Measurements from ENCODE around the gene ADAMTS9.

Gene ADAMTS9

GRCh38 chr3:64496786-64497490 is 190.9 kb downstream of the ADAMTS9 start:
- no peak overlapping the region for H3K27ac ChIP-seq (ENCODE audit: low read depth, low read length)

DNA sequence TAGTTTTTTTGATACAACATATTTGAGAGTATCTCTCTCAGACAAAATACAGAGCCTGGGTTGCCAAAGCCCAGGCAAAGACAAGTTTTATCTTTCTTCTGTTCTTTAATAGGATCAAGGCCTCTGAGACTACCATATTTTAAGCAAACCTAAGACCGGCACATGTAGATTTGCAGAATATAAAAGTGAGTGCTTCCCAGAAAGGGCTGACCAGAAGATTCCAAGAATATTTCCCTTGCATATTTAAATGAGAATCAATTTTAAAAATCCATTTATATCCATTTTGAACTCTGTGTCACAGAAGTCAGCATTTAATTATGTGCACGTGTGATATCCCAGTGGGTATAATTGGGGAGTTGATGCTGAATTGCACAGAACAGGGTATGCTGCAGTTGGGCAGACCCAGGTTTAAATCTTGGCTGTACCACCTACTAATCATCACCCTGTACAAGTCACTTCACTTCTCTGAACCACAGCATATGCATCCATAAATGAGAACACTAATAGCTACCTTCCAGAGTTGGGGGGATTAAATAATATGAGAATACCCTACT is 191.9 kb downstream of the ADAMTS9 start:
- H3K27me3 ChIP-seq (ENCODE audit: control insufficient read depth in 1 of 2, insufficient read depth in 2 of 2, low read length in 2 of 2): no peaks in the 10 kb centered on the region
- H3K4me1 ChIP-seq (ENCODE audit: insufficient read depth, low read length): no peaks in the 10 kb centered on the region
- H3K9ac ChIP-seq (ENCODE audit: low read length): no peak overlapping the region
- no peak overlapping the region for H3K27ac ChIP-seq (ENCODE audit: low read depth, low read length)
- H3K9me3 ChIP-seq (ENCODE audit: low read length): no peaks in the 10 kb centered on the region
- H3K36me3 ChIP-seq (ENCODE audit: insufficient read depth, low read length): no peaks in the 10 kb centered on the region
- H3K4me3 ChIP-seq (ENCODE audit: low read depth in 1 of 2, low read length in 2 of 2): no peak overlapping the region

More at GRCh38 chr3:64496786-64497490, 190.9 kb downstream of the ADAMTS9 start:
- Histone ChIP-seq H3K9ac (ENCODE audit: low read length) (no peak overlapping the region), H3K27me3 (ENCODE audit: control insufficient read depth in 1 of 2, insufficient read depth in 2 of 2, low read length in 2 of 2) (no peaks in the 10 kb centered on the region), H3K9me3 (ENCODE audit: low read length) (no peaks in the 10 kb centered on the region), H3K36me3 (ENCODE audit: insufficient read depth, low read length) (no peaks in the 10 kb centered on the region), H3K4me1 (ENCODE audit: insufficient read depth, low read length) (no peaks in the 10 kb centered on the region), H3K4me3 (ENCODE audit: low read depth in 1 of 2, low read length in 2 of 2) (no peak overlapping the region)

- Histone ChIP-seq H3K4me1 (ENCODE audit: insufficient read depth, low read length) (no peaks in the 10 kb centered on the region), H3K36me3 (ENCODE audit: insufficient read depth, low read length) (no peaks in the 10 kb centered on the region), H3K9ac (ENCODE audit: low read length) (no peak overlapping the region), H3K27ac (ENCODE audit: low read depth, low read length) (no peak overlapping the region), H3K27me3 (ENCODE audit: control insufficient read depth in 1 of 2, insufficient read depth in 2 of 2, low read length in 2 of 2) (no peaks in the 10 kb centered on the region), H3K4me3 (ENCODE audit: low read depth in 1 of 2, low read length in 2 of 2) (no peak overlapping the region), H3K9me3 (ENCODE audit: low read length) (no peaks in the 10 kb centered on the region)
These were observed 192.5 kb downstream of the ADAMTS9 start for GRCh38 chr3:64495121-64495780.

DNA sequence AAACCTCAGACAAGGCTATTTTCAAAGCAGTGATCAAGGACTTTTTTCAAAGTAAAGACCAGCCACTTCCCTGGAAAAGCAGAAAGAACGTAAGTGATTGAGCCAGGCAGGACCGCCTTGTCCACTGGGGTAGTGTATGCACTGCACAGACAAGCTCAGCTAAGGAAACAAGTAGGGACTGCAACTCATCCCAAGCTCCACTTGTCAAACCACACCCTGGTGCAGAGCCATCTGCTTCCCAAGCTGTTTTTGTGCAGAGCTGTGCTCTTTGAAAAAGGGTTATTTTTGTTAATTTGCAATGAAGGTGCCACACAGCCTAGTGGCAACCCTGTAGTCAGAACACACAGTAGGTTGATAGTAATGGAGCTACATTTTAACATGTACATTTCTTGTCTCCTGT is 193.3 kb downstream of the ADAMTS9 start:
- H3K27ac ChIP-seq (ENCODE audit: low read depth, low read length): no peak overlapping the region
- no peaks in the 10 kb centered on the region for H3K9me3 ChIP-seq (ENCODE audit: low read length)
- H3K9ac ChIP-seq (ENCODE audit: low read length): no peak overlapping the region
- H3K4me3 ChIP-seq (ENCODE audit: low read depth in 1 of 2, low read length in 2 of 2): no peak overlapping the region
- H3K27me3 ChIP-seq (ENCODE audit: control insufficient read depth in 1 of 2, insufficient read depth in 2 of 2, low read length in 2 of 2): no peaks in the 10 kb centered on the region
- H3K36me3 ChIP-seq (ENCODE audit: insufficient read depth, low read length): no peaks in the 10 kb centered on the region
- H3K4me1 ChIP-seq (ENCODE audit: insufficient read depth, low read length): no peaks in the 10 kb centered on the region

GRCh38 chr3:64493149-64493548 is 194.7 kb downstream of the ADAMTS9 start:
- H3K27ac ChIP-seq (ENCODE audit: low read depth, low read length): no peak overlapping the region
- H3K9me3 ChIP-seq (ENCODE audit: low read length): no peaks in the 10 kb centered on the region
- H3K9ac ChIP-seq (ENCODE audit: low read length): no peak overlapping the region
- H3K4me1 ChIP-seq (ENCODE audit: insufficient read depth, low read length): peaks cover 6% of the 10 kb centered on the region
- H3K27me3 ChIP-seq (ENCODE audit: control insufficient read depth in 1 of 2, insufficient read depth in 2 of 2, low read length in 2 of 2): no peaks in the 10 kb centered on the region
- H3K36me3 ChIP-seq (ENCODE audit: insufficient read depth, low read length): no peaks in the 10 kb centered on the region
- H3K4me3 ChIP-seq (ENCODE audit: low read depth in 1 of 2, low read length in 2 of 2): no peak overlapping the region

- no peak overlapping the region for H3K9ac ChIP-seq (ENCODE audit: low read length)
These were observed 196.0 kb downstream of the ADAMTS9 start for GRCh38 chr3:64491843-64492242.

DNA sequence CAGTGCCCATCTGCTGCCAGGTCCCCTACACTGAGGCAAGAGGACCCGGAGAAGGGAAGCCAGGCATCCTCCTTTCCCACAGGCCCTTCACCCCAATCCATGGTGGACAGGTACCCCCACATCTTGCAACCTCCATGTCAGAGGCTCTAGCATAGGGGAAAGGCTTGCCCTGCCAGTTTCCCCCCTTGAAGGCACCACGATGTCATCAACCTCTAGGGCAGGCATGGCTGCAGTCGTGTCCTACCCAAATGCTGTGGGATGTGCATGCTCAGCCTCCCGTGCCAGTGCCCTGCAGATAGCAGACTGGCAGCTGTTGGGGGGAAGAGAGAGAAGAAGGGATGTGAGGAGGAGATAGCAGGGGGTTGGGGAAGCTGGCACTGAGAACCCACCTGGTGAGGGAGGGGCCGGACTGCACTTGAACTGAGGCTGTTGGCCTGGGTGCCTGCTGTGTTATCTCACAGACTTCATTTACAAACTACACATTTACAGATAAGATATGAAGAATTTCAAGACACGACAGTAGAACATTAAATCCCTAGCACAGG is 197.5 kb downstream of the ADAMTS9 start:
- no peak overlapping the region for H3K9ac ChIP-seq (ENCODE audit: low read length)
- peaks cover 6% of the 10 kb centered on the region for H3K4me1 ChIP-seq (ENCODE audit: insufficient read depth, low read length)
- H3K27me3 ChIP-seq (ENCODE audit: control insufficient read depth in 1 of 2, insufficient read depth in 2 of 2, low read length in 2 of 2): no peaks in the 10 kb centered on the region
- H3K36me3 ChIP-seq (ENCODE audit: insufficient read depth, low read length): no peaks in the 10 kb centered on the region
- no peaks in the 10 kb centered on the region for H3K9me3 ChIP-seq (ENCODE audit: low read length)
- no peak overlapping the region for H3K4me3 ChIP-seq (ENCODE audit: low read depth in 1 of 2, low read length in 2 of 2)
- H3K27ac ChIP-seq (ENCODE audit: low read depth, low read length): no peak overlapping the region

More at GRCh38 chr3:64491843-64492242, 196.0 kb downstream of the ADAMTS9 start:
- H3K4me3 ChIP-seq (ENCODE audit: low read depth in 1 of 2, low read length in 2 of 2): no peak overlapping the region
- H3K36me3 ChIP-seq (ENCODE audit: insufficient read depth, low read length): no peaks in the 10 kb centered on the region
- H3K27me3 ChIP-seq (ENCODE audit: control insufficient read depth in 1 of 2, insufficient read depth in 2 of 2, low read length in 2 of 2): no peaks in the 10 kb centered on the region
- peaks cover 6% of the 10 kb centered on the region for H3K4me1 ChIP-seq (ENCODE audit: insufficient read depth, low read length)
- no peak overlapping the region for H3K27ac ChIP-seq (ENCODE audit: low read depth, low read length)
- H3K9me3 ChIP-seq (ENCODE audit: low read length): no peaks in the 10 kb centered on the region

- Histone ChIP-seq H3K27ac (ENCODE audit: low read depth, low read length) (no peak overlapping the region), H3K27me3 (ENCODE audit: control insufficient read depth in 1 of 2, insufficient read depth in 2 of 2, low read length in 2 of 2) (no peaks in the 10 kb centered on the region), H3K9ac (ENCODE audit: low read length) (no peak overlapping the region), H3K4me3 (ENCODE audit: low read depth in 1 of 2, low read length in 2 of 2) (no peak overlapping the region), H3K36me3 (ENCODE audit: insufficient read depth, low read length) (no peaks in the 10 kb centered on the region), H3K4me1 (ENCODE audit: insufficient read depth, low read length) (peaks cover 7% of the 10 kb centered on the region), H3K9me3 (ENCODE audit: low read length) (no peaks in the 10 kb centered on the region)
These were observed 198.3 kb downstream of the ADAMTS9 start for GRCh38 chr3:64489361-64490044.

GRCh38 chr3:64488939-64489338 is 198.9 kb downstream of the ADAMTS9 start:
- Histone ChIP-seq H3K9ac (ENCODE audit: low read length) (no peak overlapping the region), H3K36me3 (ENCODE audit: insufficient read depth, low read length) (no peaks in the 10 kb centered on the region), H3K27ac (ENCODE audit: low read depth, low read length) (no peak overlapping the region), H3K9me3 (ENCODE audit: low read length) (no peaks in the 10 kb centered on the region), H3K27me3 (ENCODE audit: control insufficient read depth in 1 of 2, insufficient read depth in 2 of 2, low read length in 2 of 2) (no peaks in the 10 kb centered on the region), H3K4me3 (ENCODE audit: low read depth in 1 of 2, low read length in 2 of 2) (no peak overlapping the region), H3K4me1 (ENCODE audit: insufficient read depth, low read length) (peaks cover 12% of the 10 kb centered on the region)

- no peak overlapping the region for H3K27ac ChIP-seq (ENCODE audit: low read depth, low read length)
- no peaks in the 10 kb centered on the region for H3K9me3 ChIP-seq (ENCODE audit: low read length)
- peaks cover 12% of the 10 kb centered on the region for H3K4me1 ChIP-seq (ENCODE audit: insufficient read depth, low read length)
- no peak overlapping the region for H3K9ac ChIP-seq (ENCODE audit: low read length)
- no peaks in the 10 kb centered on the region for H3K27me3 ChIP-seq (ENCODE audit: control insufficient read depth in 1 of 2, insufficient read depth in 2 of 2, low read length in 2 of 2)
- H3K4me3 ChIP-seq (ENCODE audit: low read depth in 1 of 2, low read length in 2 of 2): no peak overlapping the region
- no peaks in the 10 kb centered on the region for H3K36me3 ChIP-seq (ENCODE audit: insufficient read depth, low read length)
These were observed 203.4 kb downstream of the ADAMTS9 start for GRCh38 chr3:64484289-64484992.

DNA sequence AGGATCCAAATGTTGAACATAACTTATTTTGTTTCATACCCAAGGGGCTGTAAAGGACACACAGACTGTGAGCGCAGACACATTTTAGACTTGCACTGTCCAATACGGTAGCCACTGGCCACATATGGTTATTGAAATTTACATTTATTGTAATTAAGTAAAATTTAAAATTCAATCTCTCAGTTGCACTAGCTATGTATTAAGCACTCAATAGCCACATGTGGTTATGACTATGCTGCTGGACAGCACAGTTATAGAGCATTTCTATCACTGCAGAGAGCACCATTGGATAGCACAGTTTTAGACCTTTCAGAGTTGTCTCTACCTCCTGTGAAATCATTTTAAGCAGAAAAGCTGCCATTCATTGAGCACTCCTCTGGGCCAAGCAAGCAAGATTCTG is 204.3 kb downstream of the ADAMTS9 start:
- H3K9ac ChIP-seq (ENCODE audit: low read length): no peak overlapping the region
- no peaks in the 10 kb centered on the region for H3K27me3 ChIP-seq (ENCODE audit: control insufficient read depth in 1 of 2, insufficient read depth in 2 of 2, low read length in 2 of 2)
- peaks cover 6% of the 10 kb centered on the region for H3K4me1 ChIP-seq (ENCODE audit: insufficient read depth, low read length)
- H3K27ac ChIP-seq (ENCODE audit: low read depth, low read length): no peak overlapping the region
- H3K9me3 ChIP-seq (ENCODE audit: low read length): no peaks in the 10 kb centered on the region
- no peak overlapping the region for H3K4me3 ChIP-seq (ENCODE audit: low read depth in 1 of 2, low read length in 2 of 2)
- H3K36me3 ChIP-seq (ENCODE audit: insufficient read depth, low read length): no peaks in the 10 kb centered on the region

Data from muscle layer of colon (tissue), 2 donors.